Measurements from ENCODE around the gene RAB27B.
"Not testable (repeated sequence)": the region's sequence is repeated elsewhere in the genome, so short reads cannot be mapped to it uniquely, and the experiment has no call there.

RAB27B gene

DNA sequence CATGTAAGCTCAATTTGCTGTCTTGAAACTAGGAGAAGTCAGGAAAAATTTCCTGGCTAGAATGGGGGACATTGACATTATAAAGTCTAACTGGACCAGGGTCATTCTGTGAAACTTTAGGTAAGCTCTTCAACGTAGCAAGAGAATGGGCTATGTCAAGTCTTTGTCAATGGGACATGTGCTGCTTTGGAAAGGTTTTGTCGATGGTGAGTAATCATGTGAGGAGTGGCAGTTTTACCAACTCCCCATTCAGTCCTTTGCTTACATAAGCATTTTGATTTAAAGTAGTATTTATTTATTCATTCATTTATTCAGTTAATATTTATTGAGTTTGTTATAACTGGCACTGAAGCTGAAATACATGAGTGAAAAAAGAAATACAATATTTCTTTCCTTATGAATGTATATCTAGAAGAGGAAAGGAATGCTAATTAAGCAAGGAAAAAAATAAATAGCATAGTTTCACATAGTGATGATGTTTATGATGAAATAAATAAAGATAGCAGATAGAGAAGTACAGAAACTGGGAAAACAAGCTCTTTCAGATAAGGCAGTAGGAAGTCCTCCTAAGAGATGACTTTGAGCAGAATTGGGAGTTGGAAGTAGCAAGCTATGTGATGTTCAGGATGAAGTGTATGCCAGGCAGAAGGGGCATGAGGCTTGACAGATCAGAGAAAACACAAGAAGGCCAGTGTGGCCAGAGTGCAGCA, 25.4 kb upstream of the RAB27B start:
- no peak for DNase-seq (ENCODE audit: low read depth in 1 of 2, low spot score in 1 of 2)
- no peak for TF ChIP-seq JUND (IDR thresholded peaks at IDR 0.05; ENCODE audit: low read depth)
- in situ Hi-C loops (cut with HindIII; ENCODE audit: low pct_unique_long_range_greater_than_20kb, low sequenced_read_pairs), result no loop called here

DNA sequence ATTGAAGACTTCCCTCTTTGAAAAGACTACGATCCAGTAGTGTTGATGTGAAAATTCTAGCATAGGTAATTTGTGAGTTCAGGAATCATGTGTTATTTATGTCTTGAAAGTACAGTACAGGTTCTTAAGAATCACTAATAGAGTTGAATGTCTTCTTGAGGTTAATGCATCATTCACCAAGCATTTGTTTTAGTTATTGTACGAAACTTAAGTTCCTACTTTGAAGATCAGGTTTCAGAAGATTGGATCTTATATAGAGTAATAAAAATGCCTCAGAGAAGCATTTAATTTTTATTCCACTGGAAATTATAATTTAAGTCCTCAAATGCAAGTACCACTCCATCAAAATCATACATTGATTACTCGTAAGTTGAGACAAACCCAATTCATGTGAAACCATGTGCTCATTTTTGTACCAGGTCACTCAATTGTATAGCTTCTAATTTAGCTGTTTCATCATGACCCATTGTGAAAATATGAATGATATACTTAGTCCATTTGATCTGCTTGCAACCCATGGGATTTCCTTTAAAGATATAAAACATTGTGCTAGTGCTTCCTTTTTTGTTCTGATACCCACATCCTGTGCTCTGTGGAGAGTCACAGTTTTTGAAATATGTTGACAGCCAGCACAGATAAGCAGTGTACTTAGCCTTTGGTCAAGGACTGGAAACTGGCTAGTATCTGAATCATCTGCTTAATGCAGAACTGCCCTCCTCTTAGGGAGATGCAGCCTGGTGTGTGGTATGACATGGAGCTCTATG, 22.5 kb upstream of the RAB27B start:
- no peak for TF ChIP-seq JUND (IDR thresholded peaks at IDR 0.05; ENCODE audit: low read depth)
- no peak for DNase-seq (ENCODE audit: low read depth in 1 of 2, low spot score in 1 of 2)
- in situ Hi-C loops (cut with HindIII; ENCODE audit: low pct_unique_long_range_greater_than_20kb, low sequenced_read_pairs), result no loop called here

DNA sequence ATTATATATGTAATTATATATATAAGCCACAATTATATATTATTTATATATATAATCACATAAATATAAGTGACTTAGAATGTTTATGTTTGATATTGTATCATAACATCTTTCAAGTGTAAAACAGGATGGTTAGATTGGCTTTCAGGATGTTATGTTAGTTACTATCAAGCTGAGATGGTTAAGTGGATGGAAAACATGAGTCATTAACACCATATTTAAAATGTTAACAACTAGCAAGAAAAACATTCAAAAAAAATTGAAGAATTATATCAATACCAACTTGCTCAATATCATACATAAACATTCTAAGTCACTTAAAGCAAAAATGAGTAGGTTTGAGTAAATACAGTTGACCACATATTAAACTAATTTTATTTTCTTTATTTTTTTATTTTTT, 21.8 kb upstream of the RAB27B start:
- no peak for TF ChIP-seq JUND (IDR thresholded peaks at IDR 0.05; ENCODE audit: low read depth)
- no peak for DNase-seq (ENCODE audit: low read depth in 1 of 2, low spot score in 1 of 2)
- in situ Hi-C loops (cut with HindIII; ENCODE audit: low pct_unique_long_range_greater_than_20kb, low sequenced_read_pairs), result no loop called here

DNA sequence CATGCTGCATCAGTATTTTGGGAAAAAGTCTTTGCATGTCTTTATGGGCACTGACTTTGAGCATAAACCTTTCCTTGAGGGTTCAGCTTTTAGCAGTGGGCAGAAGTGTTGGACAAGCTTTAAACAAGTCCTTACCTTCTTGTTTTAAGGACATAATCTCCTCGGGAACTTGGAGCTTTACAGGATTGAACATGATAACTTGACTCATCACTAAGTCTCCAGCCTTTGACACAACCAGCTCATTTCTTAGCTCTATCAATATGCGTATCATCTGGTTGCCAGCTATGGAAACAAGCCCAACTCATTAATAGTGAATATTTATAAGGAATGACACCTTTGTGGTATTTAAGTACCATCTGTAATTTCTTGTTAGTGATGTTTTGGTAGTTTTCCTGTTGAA, 21.0 kb upstream of the RAB27B start:
- in situ Hi-C loops (cut with HindIII; ENCODE audit: low pct_unique_long_range_greater_than_20kb, low sequenced_read_pairs), result no loop called here
- TF ChIP-seq JUND (IDR thresholded peaks at IDR 0.05; ENCODE audit: low read depth), result no peak
- no peak for DNase-seq (ENCODE audit: low read depth in 1 of 2, low spot score in 1 of 2)

DNA sequence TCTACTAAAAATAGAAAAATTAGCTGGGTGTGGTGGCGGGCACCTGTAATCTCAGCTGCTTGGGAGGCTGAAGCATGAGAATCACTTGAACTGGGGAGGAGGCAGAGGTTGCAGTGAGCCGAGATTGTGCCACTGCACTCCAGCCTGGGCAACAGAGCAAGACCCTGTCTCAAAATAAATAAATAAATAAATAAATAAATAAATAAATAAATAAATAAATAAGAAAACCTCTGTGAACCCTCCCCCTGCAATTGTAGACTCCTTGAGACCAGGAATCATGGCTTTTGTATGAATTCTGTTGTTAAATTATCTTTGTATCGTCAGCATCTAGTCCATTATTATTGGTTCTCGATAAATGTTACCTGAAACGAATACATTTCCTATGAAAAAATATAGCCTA, 17.6 kb upstream of the RAB27B start:
- DNase-seq (ENCODE audit: low read depth in 1 of 2, low spot score in 1 of 2); in situ Hi-C loops (cut with HindIII; ENCODE audit: low pct_unique_long_range_greater_than_20kb, low sequenced_read_pairs): not testable (repeated sequence)

DNA sequence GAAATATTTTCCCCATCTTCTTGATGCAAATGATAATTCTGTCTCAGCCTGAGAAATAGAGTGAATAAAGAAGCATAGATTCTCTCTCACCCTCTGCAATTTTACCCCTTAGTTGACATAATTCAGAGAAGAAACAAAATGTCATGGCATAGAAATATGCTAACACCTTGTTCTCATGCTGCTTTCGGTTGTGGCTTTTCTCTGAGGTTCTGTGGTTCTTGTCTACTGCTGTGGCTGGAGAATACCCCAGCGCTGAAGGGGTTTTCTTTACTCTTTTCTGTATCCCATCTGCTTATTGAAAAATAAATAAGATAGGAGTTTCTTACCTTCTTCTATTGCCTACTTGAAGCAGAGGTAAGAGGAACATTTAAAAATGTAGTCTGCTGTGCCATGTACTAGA, 15.4 kb upstream of the RAB27B start:
- DNase-seq (ENCODE audit: low read depth in 1 of 2, low spot score in 1 of 2), result no peak
- in situ Hi-C loops (cut with HindIII; ENCODE audit: low pct_unique_long_range_greater_than_20kb, low sequenced_read_pairs), result no loop called here
- TF ChIP-seq JUND (IDR thresholded peaks at IDR 0.05; ENCODE audit: low read depth), result no peak

DNA sequence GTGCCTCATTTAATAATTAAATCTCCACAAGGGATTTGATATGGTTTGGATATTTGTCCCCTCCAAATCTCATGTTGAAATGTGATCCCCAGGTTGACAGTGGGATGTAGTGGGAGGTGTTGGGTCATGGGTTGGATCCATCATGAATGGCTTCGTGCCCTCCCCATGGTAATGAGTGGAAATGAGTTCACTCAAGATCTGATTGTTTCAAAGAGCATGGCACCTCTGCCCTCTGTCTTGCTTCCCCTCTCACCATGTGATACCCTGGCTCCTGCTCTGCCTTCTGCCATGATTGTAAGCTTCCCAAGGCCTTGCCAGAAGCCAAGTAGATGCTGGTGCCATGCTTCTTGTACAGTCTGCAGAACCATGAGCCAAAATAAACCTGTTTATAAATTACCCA, 15.0 kb upstream of the RAB27B start:
- in situ Hi-C loops (cut with HindIII; ENCODE audit: low pct_unique_long_range_greater_than_20kb, low sequenced_read_pairs), result no loop called here
- DNase-seq (ENCODE audit: low read depth in 1 of 2, low spot score in 1 of 2), result no peak
- TF ChIP-seq JUND (IDR thresholded peaks at IDR 0.05; ENCODE audit: low read depth), result no peak

DNA sequence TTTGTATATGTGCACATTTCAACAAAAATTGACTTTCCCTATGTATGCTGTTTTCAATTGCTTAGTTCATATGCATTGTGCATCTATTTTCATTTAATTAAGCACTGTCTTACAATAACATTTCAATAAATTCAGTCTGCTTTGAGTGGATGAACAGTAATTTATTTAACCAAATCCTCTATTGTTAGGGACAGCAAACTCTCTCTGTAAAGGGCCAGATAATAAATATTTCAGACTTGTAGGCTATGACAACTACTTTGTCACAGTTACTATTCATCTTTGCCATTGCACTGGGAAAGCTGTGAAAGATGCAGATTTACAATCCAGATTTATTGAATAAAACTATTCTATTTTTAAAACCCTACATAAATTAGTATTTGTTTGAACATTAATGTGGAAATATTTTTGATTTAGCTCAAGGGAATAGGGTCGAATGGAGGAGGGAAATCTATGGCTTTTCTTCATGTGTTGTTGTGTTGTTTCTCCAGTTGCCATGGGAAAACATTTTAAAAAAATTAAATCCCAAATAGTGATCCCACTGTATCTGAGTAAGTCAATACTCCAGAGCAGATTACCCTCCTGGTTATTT, 14.2 kb upstream of the RAB27B start:
- TF ChIP-seq JUND (IDR thresholded peaks at IDR 0.05; ENCODE audit: low read depth), result no peak
- DNase-seq (ENCODE audit: low read depth in 1 of 2, low spot score in 1 of 2), result no peak
- in situ Hi-C loops (cut with HindIII; ENCODE audit: low pct_unique_long_range_greater_than_20kb, low sequenced_read_pairs), result no loop called here

DNA sequence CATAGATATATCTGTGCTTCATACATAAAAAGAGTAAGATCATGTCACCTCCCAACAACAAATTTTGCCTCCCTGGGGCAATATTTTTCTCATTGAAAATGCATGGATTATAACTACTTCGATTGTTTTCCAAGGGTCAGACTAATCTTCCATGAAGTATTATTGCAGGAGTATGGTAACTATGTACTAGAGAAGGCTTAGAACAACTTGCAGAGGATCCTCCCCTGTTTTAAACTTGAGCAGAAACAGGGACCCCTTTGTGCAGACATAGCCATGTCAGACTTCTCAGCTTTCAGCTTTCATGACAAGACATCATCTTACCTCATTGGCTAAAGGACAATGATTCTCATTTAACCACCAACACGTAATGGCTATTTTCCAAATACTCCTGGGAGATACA, 13.2 kb upstream of the RAB27B start:
- in situ Hi-C loops (cut with HindIII; ENCODE audit: low pct_unique_long_range_greater_than_20kb, low sequenced_read_pairs), result no loop called here
- no peak for TF ChIP-seq JUND (IDR thresholded peaks at IDR 0.05; ENCODE audit: low read depth)
- DNase-seq (ENCODE audit: low read depth in 1 of 2, low spot score in 1 of 2), result no peak

DNA sequence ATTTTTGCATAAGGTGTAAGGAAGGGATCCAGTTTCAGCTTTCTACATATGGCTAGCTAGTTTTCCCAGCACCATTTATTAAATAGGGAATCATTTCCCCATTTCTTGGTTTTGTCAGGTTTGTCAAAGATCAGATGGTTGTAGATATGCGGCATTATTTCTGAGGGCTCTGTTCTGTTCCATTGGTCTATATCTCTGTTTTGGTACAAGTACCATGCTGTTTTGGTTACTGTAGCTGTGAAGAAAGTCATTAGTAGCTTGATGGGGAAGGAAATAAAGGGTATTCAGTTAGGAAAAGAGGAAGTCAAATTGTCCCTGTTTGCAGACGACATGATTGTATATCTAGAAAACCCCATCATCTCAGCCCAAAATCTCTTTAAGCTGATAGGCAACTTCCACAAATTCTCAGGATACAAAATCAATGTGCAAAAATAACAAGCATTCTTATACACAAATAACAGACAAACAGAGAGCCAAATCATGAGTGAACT, 7.4 kb upstream of the RAB27B start:
- in situ Hi-C loops (cut with HindIII; ENCODE audit: low pct_unique_long_range_greater_than_20kb, low sequenced_read_pairs); DNase-seq (ENCODE audit: low read depth in 1 of 2, low spot score in 1 of 2): not testable (repeated sequence)

DNA sequence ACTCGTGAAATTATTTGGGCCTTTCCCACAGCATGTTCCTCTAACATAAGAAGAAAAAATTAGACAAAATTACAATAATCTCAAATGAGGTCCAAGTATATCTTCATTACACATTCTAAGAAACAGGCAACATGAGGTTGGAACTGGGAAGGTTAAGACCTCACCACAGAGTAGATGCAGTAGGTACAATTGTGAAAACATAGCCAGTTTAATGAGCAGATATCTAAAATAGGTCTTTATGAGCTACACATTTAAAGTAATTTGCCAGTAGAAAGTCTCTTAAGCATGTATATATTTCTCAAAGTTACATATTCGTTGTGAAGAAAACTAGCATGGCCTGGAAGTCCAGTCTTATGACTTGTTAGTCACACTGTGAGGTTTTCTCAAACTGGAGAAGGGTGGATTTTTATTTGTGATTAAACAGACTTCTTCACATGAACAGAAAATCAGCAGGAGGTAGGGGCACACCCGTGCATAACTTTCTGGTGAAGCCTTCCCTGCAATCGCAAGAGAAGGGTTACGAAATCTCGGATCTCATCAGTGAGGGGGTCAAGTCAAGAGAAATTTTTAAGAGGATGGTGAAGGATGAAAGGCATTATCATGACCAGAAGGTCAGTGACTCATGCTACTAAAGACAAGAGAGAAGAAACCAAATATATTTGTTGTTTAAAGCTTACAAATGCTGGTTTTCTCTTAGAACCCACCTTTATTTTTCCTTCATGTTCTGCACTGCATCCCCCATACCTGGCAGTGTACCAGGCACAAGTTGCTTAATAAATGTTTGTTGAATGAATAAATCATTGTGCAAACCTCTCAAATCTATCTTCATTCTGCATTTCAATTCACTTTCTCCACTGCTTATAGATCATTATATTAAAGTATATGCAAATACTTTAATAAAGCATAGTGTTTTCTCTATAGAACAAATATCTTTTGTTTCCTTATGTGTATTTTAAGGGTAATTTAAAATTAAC, 5.1 kb upstream of the RAB27B start:
- TF ChIP-seq JUND (IDR thresholded peaks at IDR 0.05; ENCODE audit: low read depth), result no peak
- in situ Hi-C loops (cut with HindIII; ENCODE audit: low pct_unique_long_range_greater_than_20kb, low sequenced_read_pairs), result no loop called here
- DNase-seq (ENCODE audit: low read depth in 1 of 2, low spot score in 1 of 2), result no peak

DNA sequence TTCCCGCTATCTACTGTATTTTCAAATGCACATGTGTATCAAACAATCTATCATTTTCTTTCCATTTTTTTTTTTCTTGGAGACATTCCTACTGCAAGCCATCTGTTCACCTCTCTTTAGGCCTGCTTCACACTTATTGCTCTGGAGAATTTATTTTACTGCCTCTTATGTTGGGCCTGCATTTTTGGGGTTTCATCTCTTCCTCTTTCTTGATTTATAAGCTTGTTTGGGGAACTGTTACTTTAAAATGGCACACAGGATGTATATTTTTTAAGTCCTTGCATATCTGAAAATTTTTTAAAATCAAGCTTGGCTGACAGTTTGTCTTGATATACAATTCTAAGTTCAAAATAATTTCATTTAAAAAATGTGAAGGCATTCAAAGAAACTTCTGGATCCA, 3.5 kb upstream of the RAB27B start:
- no peak for DNase-seq (ENCODE audit: low read depth in 1 of 2, low spot score in 1 of 2)
- TF ChIP-seq JUND (IDR thresholded peaks at IDR 0.05; ENCODE audit: low read depth), result no peak
- in situ Hi-C loops (cut with HindIII; ENCODE audit: low pct_unique_long_range_greater_than_20kb, low sequenced_read_pairs), result no loop called here
